ENCODE results near the gene TPP2. TPM values are rescaled to one million over a fixed set of nuclear protein-coding genes. Genes with fewer than 3 reads are reported as not detected.

The TPP2 gene
- total and polyA plus RNA-seq, 9 of the 15 experiments (the other 6 are each of a cell fraction or from before 2014, with no cell fraction given), result 18.8 to 87.7 (median 55.9) TPM

GRCh38 chr13:102703726-102704035, 106.9 kb downstream of the TPP2 start:
- FAIRE-seq, result no peak
- BruUV-seq (replicated peaks), result no TSS peak
- POLR2A ChIA-PET, result interaction anchor here (0.6 kb wide), 1 partner anchor 97 kb away, joined by 3 read pairs; no protein-coding TSS in a partner anchor

More at GRCh38 chr13:102703726-102704035, 106.9 kb downstream of the TPP2 start:
- H3K9ac ChIP-seq (ENCODE audit: insufficient read depth in 1 of 2, low read depth in 2 of 2, low read length in 2 of 2), result no peak overlapping the region
- H3K9me3 ChIP-seq (replicated peaks; ENCODE audit: control insufficient read depth, insufficient read depth, low read depth, low read length), result no peaks in the 10 kb centered on the region
- H4K20me1 ChIP-seq (replicated peaks; ENCODE audit: control insufficient read depth, insufficient read depth, low read length), result no peaks in the 10 kb centered on the region
- intact Hi-C loops (cut with micrococcal nuclease), result no loop called here
- ATAC-seq (no peak), DNase-seq (ENCODE audit: extremely low read depth in 1 of 4, low spot score in 3 of 4) (no peak)
- TF ChIP-seq RBM14 (IDR thresholded peaks at IDR 0.05; ENCODE audit: borderline replicate concordance, insufficient read depth, low read depth, low read length) (no peak), ZC3H11A (IDR thresholded peaks at IDR 0.05; ENCODE audit: low read depth, low read length) (no peak), ETS2 (tag; IDR thresholded peaks at IDR 0.05; ENCODE audit: borderline replicate concordance, poor library complexity, severe bottlenecking) (no peak), GABPB2 (CRISPR knock-in tag; conservative IDR thresholded peaks at IDR 0.05) (no peak), ZNF695 (CRISPR knock-in tag; IDR thresholded peaks at IDR 0.05) (no peak), ZNF121 (CRISPR knock-in tag; conservative IDR thresholded peaks at IDR 0.05) (no peak), HSF4 (CRISPR knock-in tag; IDR thresholded peaks at IDR 0.05; ENCODE audit: borderline replicate concordance) (no peak)
- TF ChIP-seq, protein P1, sequence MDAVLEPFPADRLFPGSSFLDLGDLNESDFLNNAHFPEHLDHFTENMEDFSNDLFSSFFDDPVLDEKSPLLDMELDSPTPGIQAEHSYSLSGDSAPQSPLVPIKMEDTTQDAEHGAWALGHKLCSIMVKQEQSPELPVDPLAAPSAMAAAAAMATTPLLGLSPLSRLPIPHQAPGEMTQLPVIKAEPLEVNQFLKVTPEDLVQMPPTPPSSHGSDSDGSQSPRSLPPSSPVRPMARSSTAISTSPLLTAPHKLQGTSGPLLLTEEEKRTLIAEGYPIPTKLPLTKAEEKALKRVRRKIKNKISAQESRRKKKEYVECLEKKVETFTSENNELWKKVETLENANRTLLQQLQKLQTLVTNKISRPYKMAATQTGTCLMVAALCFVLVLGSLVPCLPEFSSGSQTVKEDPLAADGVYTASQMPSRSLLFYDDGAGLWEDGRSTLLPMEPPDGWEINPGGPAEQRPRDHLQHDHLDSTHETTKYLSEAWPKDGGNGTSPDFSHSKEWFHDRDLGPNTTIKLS (IDR thresholded peaks at IDR 0.05; ENCODE audit: borderline replicate concordance, low read depth), result no peak
- CTCF ChIA-PET (ENCODE audit: low intra/inter-chr PET ratio), result no interaction called here
- no peaks in the 10 kb centered on the region; a peak in 2 of 5 replicates for H3K27me3 ChIP-seq (ENCODE audit: control insufficient read depth in 2 of 2, insufficient read depth in 2 of 2, low read length in 2 of 2)
- H3K27ac ChIP-seq (ENCODE audit: extremely low read depth, low read depth, low read length), result no peak overlapping the region
- no peaks in the 10 kb centered on the region for H3K79me2 ChIP-seq (ENCODE audit: control insufficient read depth, insufficient read depth, low read length)
- no peak overlapping the region for H2AFZ ChIP-seq (ENCODE audit: low read depth, low read length)
- in situ Hi-C loops (cut with MboI), result loop anchor here (10.0 kb wide), 1 partner anchor 119 kb away; no protein-coding TSS in a partner anchor
- no peaks in the 10 kb centered on the region for H3K4me1 ChIP-seq (replicated peaks in 1 of 2; ENCODE audit: control insufficient read depth in 2 of 2, insufficient read depth in 2 of 2, low read length in 2 of 2)
- no peak overlapping the region for H3K4me2 ChIP-seq (ENCODE audit: insufficient read depth, low read length)
- no peaks in the 10 kb centered on the region for H3K9me1 ChIP-seq (ENCODE audit: control insufficient read depth, insufficient read depth, low read length)
- H3K4me3 ChIP-seq, result no peak overlapping the region
- no peaks in the 10 kb centered on the region for H3K36me3 ChIP-seq (ENCODE audit: control insufficient read depth, insufficient read depth, low read length)

All from K562 (cell line).